Caco-2 (cell line): Measurements from ENCODE around the gene LMTK3. TPM values are rescaled to one million over a fixed set of nuclear protein-coding genes. Genes with fewer than 3 reads are reported as not detected.

Experiments
- BruUV-seq: library from RNA; stranded (reverse); fragments of 400-500 nt; replicated peaks from 2 replicates; lab custom pipeline; 2021; lab: Mats Ljungman, UMichigan
- CTCF ChIA-PET: fragments of 300-600 bp; sonication (Branson Sonifier 250); formaldehyde crosslinking; loops from one replicate; lab custom pipeline; 2022; ENCODE audit warnings: antibody characterized with exemption; lab: Charles Lee
- POLR2A ChIA-PET: fragments of 300-600 bp; sonication (Branson Sonifier 250); formaldehyde crosslinking; loops from one replicate; lab custom pipeline; 2022; ENCODE audit warnings: antibody characterized with exemption; lab: Charles Lee
- DNase-seq, 2 experiments: peaks; one replicate each; pipeline versions ENCODE4 v3.0.0 to v3.0.0-alpha.2; 2020 to 2022
- H3K27me3 ChIP-seq: replicated peaks from 2 replicates; pipeline ENCODE4 v1.6.0; 2011; ENCODE audit warnings: low read length; ENCODE audit not compliant: control insufficient read depth, insufficient read depth
- H3K36me3 ChIP-seq: 2 replicates; pipeline ENCODE4 v1.5.1; 2011; ENCODE audit warnings: low read length; ENCODE audit not compliant: control insufficient read depth, insufficient read depth
- H3K4me1 ChIP-seq: fragments of 250-450 bp; sonication (Bioruptor Pico); 2 replicates; pipeline ENCODE4 v1.5.1; 2020; ENCODE audit warnings: mild to moderate bottlenecking
- H3K4me3 ChIP-seq: 2 replicates; pipeline ENCODE4 v1.5.1; 2011; ENCODE audit warnings: low read depth, mild to moderate bottlenecking, control low read depth, low read length
- H3K9me3 ChIP-seq: fragments of 250-450 bp; sonication (Bioruptor Pico); 2 replicates; pipeline ENCODE4 v1.5.1; 2020; ENCODE audit warnings: mild to moderate bottlenecking, moderate library complexity
- H3K27ac Mint-ChIP-seq: one replicate; pipeline ENCODE4 v1.8.0; 2022; ENCODE audit warnings: mixed read lengths; ENCODE audit not compliant: unreplicated experiment
- H3K27me3 Mint-ChIP-seq: one replicate; pipeline ENCODE4 v1.8.0; 2022; ENCODE audit warnings: mixed read lengths; ENCODE audit not compliant: insufficient read depth, unreplicated experiment
- H3K36me3 Mint-ChIP-seq: one replicate; pipeline ENCODE4 v1.8.0; 2022; ENCODE audit warnings: mild to moderate bottlenecking, mixed read lengths; ENCODE audit not compliant: insufficient read depth, unreplicated experiment
- H3K4me1 Mint-ChIP-seq: one replicate; pipeline ENCODE4 v1.8.0; 2022; ENCODE audit warnings: low read depth, mixed read lengths; ENCODE audit not compliant: unreplicated experiment
- H3K4me3 Mint-ChIP-seq: one replicate; pipeline ENCODE4 v1.8.0; 2022; ENCODE audit warnings: mild to moderate bottlenecking, moderate library complexity, mixed read lengths; ENCODE audit not compliant: unreplicated experiment
- H3K9me3 Mint-ChIP-seq: one replicate; pipeline ENCODE4 v1.8.0; 2022; ENCODE audit warnings: mixed read lengths; ENCODE audit not compliant: unreplicated experiment
- CTCF ChIP-seq, 2 experiments: fragments of 200-600 bp in 1 of 2; IDR thresholded peaks; 1 replicate in 1 of 2; 2 replicates in 1 of 2; pipeline versions ENCODE4 v1.5.1 to v1.8.0; 2011 to 2022; ENCODE audit warnings: antibody characterized with exemption in 1 of 2, control low read depth in 1 of 2, inconsistent platforms in 1 of 2, low read depth in 1 of 2, low read length in 1 of 2, mild to moderate bottlenecking in 1 of 2, moderate library complexity in 1 of 2; ENCODE audit not compliant: insufficient read depth in 1 of 2, severe bottlenecking in 1 of 2, unreplicated experiment in 1 of 2
- intact Hi-C: fragments of 100-400 bp; cut with micrococcal nuclease; formaldehyde crosslinking; loops from one replicate; pipeline ENCODE4 v1.10.0; 2022; ENCODE audit not compliant: unreplicated experiment
- total RNA-seq: library from RNA; stranded (reverse); gene quantifications from 2 replicates; pipeline ENCODE4 v1.2.3, GENCODE V29; 2022

Gene LMTK3
- total RNA-seq, 1 experiment from 2014 or later, result 22.6 TPM

DNA sequence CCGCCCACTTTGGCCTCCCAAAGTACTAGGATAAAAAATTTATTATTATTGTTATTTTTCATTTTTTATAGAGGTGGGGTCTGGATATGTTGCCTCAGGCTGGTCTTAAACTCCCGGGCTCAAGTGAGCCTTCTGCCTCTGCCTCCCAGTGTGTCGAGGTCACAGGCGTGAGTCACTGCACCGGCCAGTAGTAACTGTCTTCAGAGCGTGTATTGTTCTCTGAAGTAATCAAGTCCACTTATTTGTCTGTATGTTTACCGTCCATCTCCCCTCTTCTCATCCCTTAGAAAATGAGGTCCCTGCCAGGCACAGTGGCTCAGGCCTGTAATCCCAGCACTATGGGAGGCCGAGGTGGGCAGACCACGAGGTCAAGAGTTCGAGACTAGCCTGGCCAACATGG is 22.1 kb upstream of the LMTK3 start:
- TF ChIP-seq CTCF (IDR thresholded peaks at IDR 0.05; ENCODE audit: insufficient read depth in 1 of 2, low read depth in 1 of 2, low read length in 1 of 2, severe bottlenecking in 1 of 2, unreplicated experiment in 1 of 2), result no peak
- ChIA-PET POLR2A (interaction anchor here (0.6 kb wide), 1 partner anchor 134 kb away, joined by 4 read pairs; no protein-coding TSS in a partner anchor), CTCF (interaction anchor here (0.5 kb wide), 1 partner anchor 494 kb away, joined by 5 read pairs; no protein-coding TSS in a partner anchor)
- Histone ChIP-seq H3K9me3 (peaks cover 11% of the 10 kb centered on the region), H3K27me3 (no peaks in the 10 kb centered on the region), H3K36me3 (no peaks in the 10 kb centered on the region), H3K4me3 (no peak overlapping the region), H3K4me1 (no peaks in the 10 kb centered on the region)
- Mint-ChIP-seq H3K36me3 (peaks cover 6% of the 10 kb centered on the region), H3K4me3 (no peak overlapping the region), H3K27me3 (no peaks in the 10 kb centered on the region), H3K27ac (no peak overlapping the region), H3K4me1 (peaks cover 11% of the 10 kb centered on the region), H3K9me3 (peaks cover 10% of the 10 kb centered on the region)
- intact Hi-C loops, result no loop called here
- no peak for DNase-seq
- no TSS peak for BruUV-seq

DNA sequence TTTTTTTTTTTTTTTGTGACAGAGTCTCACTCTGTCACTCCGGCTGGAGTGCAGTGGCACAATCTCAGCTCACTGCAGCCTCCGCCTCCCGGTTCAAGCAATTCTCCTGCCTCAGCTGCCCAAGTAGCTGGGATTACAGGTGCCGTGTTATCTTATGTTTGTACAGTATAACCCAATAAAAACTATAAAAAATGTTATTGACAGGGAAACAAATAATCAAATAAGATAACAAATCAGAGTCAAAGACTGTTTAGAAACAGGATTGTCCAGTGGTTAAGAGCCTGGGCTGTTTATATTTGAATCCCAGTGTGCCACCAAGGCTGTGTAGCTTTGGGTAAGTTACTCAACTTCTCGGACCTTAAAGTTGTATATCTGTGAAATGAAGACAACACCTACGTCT is 19.1 kb upstream of the LMTK3 start:
- H3K9me3 ChIP-seq, result peaks cover 23% of the 10 kb centered on the region
- no peaks in the 10 kb centered on the region for H3K4me1 ChIP-seq
- POLR2A ChIA-PET, result interaction anchor here (0.6 to 0.7 kb wide), 2 partner anchors 22 to 101 kb away, joined by 4 to 12 read pairs; no protein-coding TSS in a partner anchor
- H3K27ac Mint-ChIP-seq, result peak overlapping the region; percentile 14
- DNase-seq, result no peak
- BruUV-seq, result no TSS peak
- no peaks in the 10 kb centered on the region for H3K27me3 Mint-ChIP-seq
- no peak overlapping the region for H3K4me3 ChIP-seq
- no peaks in the 10 kb centered on the region for H3K27me3 ChIP-seq
- H3K36me3 ChIP-seq, result no peaks in the 10 kb centered on the region
- CTCF ChIA-PET, result interaction anchor here (0.6 to 1.5 kb wide), 4 partner anchors 23 to 281 kb away, joined by 3 to 8 read pairs (median 5); no protein-coding TSS in a partner anchor
- TF ChIP-seq CTCF (IDR thresholded peaks at IDR 0.05; ENCODE audit: insufficient read depth in 1 of 2, low read depth in 1 of 2, low read length in 1 of 2, severe bottlenecking in 1 of 2, unreplicated experiment in 1 of 2), result no peak
- H3K4me1 Mint-ChIP-seq, result peaks cover 11% of the 10 kb centered on the region
- peaks cover 12% of the 10 kb centered on the region for H3K36me3 Mint-ChIP-seq
- intact Hi-C loops, result no loop called here
- H3K9me3 Mint-ChIP-seq, result peaks cover 37% of the 10 kb centered on the region
- no peak overlapping the region for H3K4me3 Mint-ChIP-seq

GRCh38 chr19:48530066-48530720 is 18.6 kb upstream of the LMTK3 start:
- H3K9me3 Mint-ChIP-seq, result peaks cover 37% of the 10 kb centered on the region
- no peak overlapping the region for H3K4me3 Mint-ChIP-seq
- CTCF ChIA-PET, result interaction anchor here (0.7 kb wide), 2 partner anchors 24 to 282 kb away, joined by 3 to 7 read pairs; no protein-coding TSS in a partner anchor

More at GRCh38 chr19:48530066-48530720, 18.6 kb upstream of the LMTK3 start:
- H3K4me3 ChIP-seq, result no peak overlapping the region
- H3K36me3 ChIP-seq, result no peaks in the 10 kb centered on the region
- peak overlapping the region; percentile 14 for H3K27ac Mint-ChIP-seq
- BruUV-seq, result no TSS peak
- H3K27me3 Mint-ChIP-seq, result no peaks in the 10 kb centered on the region
- no peak for DNase-seq
- peaks cover 11% of the 10 kb centered on the region for H3K4me1 Mint-ChIP-seq
- H3K36me3 Mint-ChIP-seq, result peaks cover 12% of the 10 kb centered on the region
- intact Hi-C loops, result no loop called here
- no peaks in the 10 kb centered on the region for H3K4me1 ChIP-seq
- no peak for TF ChIP-seq CTCF (IDR thresholded peaks at IDR 0.05; ENCODE audit: insufficient read depth in 1 of 2, low read depth in 1 of 2, low read length in 1 of 2, severe bottlenecking in 1 of 2, unreplicated experiment in 1 of 2)
- peaks cover 23% of the 10 kb centered on the region for H3K9me3 ChIP-seq
- POLR2A ChIA-PET, result interaction anchor here (0.6 kb wide), 1 partner anchor 22 kb away, joined by 12 read pairs; no protein-coding TSS in a partner anchor
- H3K27me3 ChIP-seq, result no peaks in the 10 kb centered on the region
